Upper lobe of left lung (tissue), 6 donors: Measurements from ENCODE around the gene PLD3. TPM values are rescaled to one million over a fixed set of nuclear protein-coding genes. Genes with fewer than 3 reads are reported as not detected.
"Not testable (repeated sequence)": the region's sequence is repeated elsewhere in the genome, so short reads cannot be mapped to it uniquely, and the experiment has no call there.

Experiments used
- ATAC-seq, 2 donors: fragments of 200-7000 bp; cut with Tn5 transposase; one replicate each; pipeline ENCODE4 v1.9.1; 2022; ENCODE audit warnings: mild to moderate bottlenecking in 2 of 2, moderate library complexity in 2 of 2; ENCODE audit not compliant: low FRiP score in 2 of 2
- DNase-seq, 2 donors: peaks; one replicate each; pipeline ENCODE4 v3.0.0-alpha.2; 2019 to 2020
- H3K27ac ChIP-seq, 4 donors: fragments of 200-600 bp; sonication (generic); one replicate each; pipeline ENCODE4 v1.5.1; 2016 to 2019
- H3K27me3 ChIP-seq, 4 donors: fragments of 200-600 bp; sonication (generic); one replicate each; pipeline ENCODE4 v1.5.1; 2017 to 2019
- H3K36me3 ChIP-seq, 4 donors: fragments of 200-600 bp; sonication (generic); one replicate each; pipeline ENCODE4 v1.5.1; 2016 to 2019
- H3K4me1 ChIP-seq, 4 donors: fragments of 200-600 bp; sonication (generic); one replicate each; pipeline ENCODE4 v1.5.1; 2018 to 2019
- H3K4me3 ChIP-seq, 4 donors: fragments of 200-600 bp; sonication (generic); one replicate each; pipeline ENCODE4 v1.5.1; 2017 to 2019; ENCODE audit warnings: mild to moderate bottlenecking in 2 of 4, moderate library complexity in 1 of 4
- H3K9me3 ChIP-seq, 4 donors: fragments of 200-600 bp; sonication (generic); one replicate each; pipeline ENCODE4 v1.5.1; 2018 to 2019
- EP300 ChIP-seq, 4 donors: sonication (generic); formaldehyde crosslinking; IDR thresholded peaks; one replicate each; pipeline ENCODE4 v1.5.1; 2017; ENCODE audit warnings: antibody characterized with exemption in 4 of 4, control low read depth in 2 of 4
- POLR2A ChIP-seq, 4 donors: fragments of 450-650 bp; IDR thresholded peaks; one replicate each; pipeline ENCODE4 v1.5.1; 2016 to 2017; ENCODE audit warnings: antibody characterized with exemption in 4 of 4, mild to moderate bottlenecking in 2 of 4
- POLR2AphosphoS5 ChIP-seq, 2 donors: sonication (generic); formaldehyde crosslinking; IDR thresholded peaks; one replicate each; pipeline ENCODE4 v1.5.1; 2017; ENCODE audit warnings: antibody characterized with exemption in 2 of 2
- WGBS, 2 donors: methylation state at CpG; one replicate each; pipeline ENCODE4 v1.1.5; 2017 to 2018; 5-methylcytosine and 5-hydroxymethylcytosine counted together
- total RNA-seq, 6 donors: library from RNA; depleted of rRNA in 4 of 6; stranded (reverse); fragments of >200 nt in 4 of 6; gene quantifications; one replicate each; pipeline versions ENCODE4 v1.1.0 to v1.2.1, GENCODE V29; 2016 to 2021
- TF ChIP-seq, protein P1 (sequence below), 6 experiments: fragments of 450-650 bp in 4 of 6; fragments of 200-600 bp in 2 of 6; sonication (generic) in 2 of 6; IDR thresholded peaks; one replicate each; pipeline ENCODE4 v1.5.1; 2016 to 2019; ENCODE audit warnings: antibody characterized with exemption in 6 of 6
- donor health status: DM: no; HTN: no; CAD: no; lungs with moderate emphysema.
- donor health status: DM: no; HTN: yes; CAD: no; lungs with severe emphysema.

PLD3 gene
- total RNA-seq, 6 donors from 2014 or later = 257 to 710 (median 470) TPM

- Histone ChIP-seq H3K4me3 (no peak overlapping the region), H3K9me3 (no peaks in the 10 kb centered on the region), H3K4me1 (no peaks in the 10 kb centered on the region), H3K36me3 (peaks cover 23 to 93% (median 78%) of the 10 kb centered on the region in 4 donors), H3K27me3 (no peaks in the 10 kb centered on the region), H3K27ac (no peak overlapping the region)
- ATAC-seq = no peak
- WGBS, 2 donors = 93 to 94% methylated on average over 12 to 15 of the region's 15 CpGs
- no peak for DNase-seq
- TF ChIP-seq EP300 (IDR thresholded peaks at IDR 0.05) (no peak), POLR2AphosphoS5 (IDR thresholded peaks at IDR 0.05) (no peak), POLR2A (IDR thresholded peaks at IDR 0.05) (no peak)
- TF ChIP-seq, protein P1, sequence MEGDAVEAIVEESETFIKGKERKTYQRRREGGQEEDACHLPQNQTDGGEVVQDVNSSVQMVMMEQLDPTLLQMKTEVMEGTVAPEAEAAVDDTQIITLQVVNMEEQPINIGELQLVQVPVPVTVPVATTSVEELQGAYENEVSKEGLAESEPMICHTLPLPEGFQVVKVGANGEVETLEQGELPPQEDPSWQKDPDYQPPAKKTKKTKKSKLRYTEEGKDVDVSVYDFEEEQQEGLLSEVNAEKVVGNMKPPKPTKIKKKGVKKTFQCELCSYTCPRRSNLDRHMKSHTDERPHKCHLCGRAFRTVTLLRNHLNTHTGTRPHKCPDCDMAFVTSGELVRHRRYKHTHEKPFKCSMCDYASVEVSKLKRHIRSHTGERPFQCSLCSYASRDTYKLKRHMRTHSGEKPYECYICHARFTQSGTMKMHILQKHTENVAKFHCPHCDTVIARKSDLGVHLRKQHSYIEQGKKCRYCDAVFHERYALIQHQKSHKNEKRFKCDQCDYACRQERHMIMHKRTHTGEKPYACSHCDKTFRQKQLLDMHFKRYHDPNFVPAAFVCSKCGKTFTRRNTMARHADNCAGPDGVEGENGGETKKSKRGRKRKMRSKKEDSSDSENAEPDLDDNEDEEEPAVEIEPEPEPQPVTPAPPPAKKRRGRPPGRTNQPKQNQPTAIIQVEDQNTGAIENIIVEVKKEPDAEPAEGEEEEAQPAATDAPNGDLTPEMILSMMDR (IDR thresholded peaks at IDR 0.05) = no peak
These were observed 25.4 kb upstream of the PLD3 start for GRCh38 chr19:40322951-40323615.

DNA sequence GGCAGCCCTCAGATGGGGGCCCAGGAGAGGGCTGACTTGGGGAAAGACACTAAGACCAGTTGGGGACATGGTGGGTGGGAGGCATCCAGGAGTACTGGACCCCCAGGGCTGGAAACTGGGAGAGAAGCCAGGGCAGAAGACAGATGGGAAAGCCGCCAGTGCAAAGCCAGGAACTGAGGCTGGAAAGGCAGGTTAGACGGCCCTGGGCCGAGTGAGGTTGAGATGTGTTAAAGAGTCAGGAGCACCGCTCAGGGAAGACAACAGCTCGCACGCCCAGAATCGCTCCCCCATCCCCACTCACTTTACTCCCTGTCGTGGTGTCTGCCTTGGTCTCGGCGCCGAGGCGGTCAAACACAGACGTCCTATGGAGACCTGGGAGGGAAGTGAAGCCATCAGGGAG lies 24.8 kb upstream of the PLD3 start:
- no peak for DNase-seq
- no peak for TF ChIP-seq EP300 (IDR thresholded peaks at IDR 0.05)
- TF ChIP-seq POLR2AphosphoS5 (IDR thresholded peaks at IDR 0.05) = no peak
- TF ChIP-seq, protein P1 (IDR thresholded peaks at IDR 0.05) = no peak
- no peak for TF ChIP-seq POLR2A (IDR thresholded peaks at IDR 0.05)
- Histone ChIP-seq H3K27ac (no peak overlapping the region), H3K4me1 (no peaks in the 10 kb centered on the region), H3K9me3 (no peaks in the 10 kb centered on the region), H3K36me3 (peaks cover 23 to 93% (median 79%) of the 10 kb centered on the region in 4 donors), H3K27me3 (no peaks in the 10 kb centered on the region), H3K4me3 (no peak overlapping the region)
- ATAC-seq = no peak
- 91 to 96% methylated on average over 8 to 13 of the region's 13 CpGs for WGBS, 2 donors

DNA sequence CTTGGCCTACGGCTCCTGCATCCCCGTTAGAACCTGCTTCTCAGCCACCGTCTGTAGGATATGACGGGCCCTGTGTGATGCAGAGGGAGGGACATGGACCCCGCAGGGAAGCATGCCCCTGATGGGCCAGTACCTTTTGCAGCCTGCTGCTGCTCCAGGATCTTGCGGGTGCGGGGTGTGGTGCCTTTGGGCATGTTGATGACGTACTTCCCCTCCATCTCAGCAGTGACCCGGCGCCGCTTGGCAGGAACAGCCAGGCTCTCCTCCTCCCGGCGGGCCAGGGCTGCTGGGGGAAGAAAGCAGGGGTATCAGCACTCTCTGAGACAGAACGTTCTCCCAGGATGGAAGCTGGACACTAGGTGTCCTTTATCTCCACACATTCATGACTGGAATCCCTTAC lies 22.3 kb upstream of the PLD3 start:
- H3K4me1 ChIP-seq = peaks cover 0 to 7% (median 0%) of the 10 kb centered on the region in 4 donors
- H3K9me3 ChIP-seq = no peaks in the 10 kb centered on the region
- ATAC-seq (no peak), DNase-seq (no peak)
- H3K4me3 ChIP-seq = no peak overlapping the region
- no peak for TF ChIP-seq EP300 (IDR thresholded peaks at IDR 0.05)
- TF ChIP-seq, protein P1 (IDR thresholded peaks at IDR 0.05) = no peak
- TF ChIP-seq POLR2A (IDR thresholded peaks at IDR 0.05) = no peak
- TF ChIP-seq POLR2AphosphoS5 (IDR thresholded peaks at IDR 0.05) = no peak
- 80 to 88% methylated on average over 3 to 12 of the region's 14 CpGs for WGBS, 2 donors
- H3K36me3 ChIP-seq = peaks cover 23 to 99% (median 79%) of the 10 kb centered on the region in 4 donors
- H3K27me3 ChIP-seq = no peaks in the 10 kb centered on the region
- H3K27ac ChIP-seq = no peak overlapping the region

- WGBS, 2 donors = 73 to 78% methylated on average over 5 of the region's 5 CpGs
- no peak for ATAC-seq
- H3K4me3 ChIP-seq = no peak overlapping the region
These were observed 17.4 kb upstream of the PLD3 start for GRCh38 chr19:40331052-40331451.

GRCh38 chr19:40332669-40333068 lies 15.8 kb upstream of the PLD3 start:
- H3K36me3 ChIP-seq = peaks cover 20 to 83% (median 55%) of the 10 kb centered on the region in 4 donors
- H3K9me3 ChIP-seq = no peaks in the 10 kb centered on the region
- ATAC-seq (no peak), DNase-seq (no peak)
- no peak overlapping the region for H3K27ac ChIP-seq
- 90 to 92% methylated on average over 6 of the region's 6 CpGs for WGBS, 2 donors
- H3K4me3 ChIP-seq = no peak overlapping the region
- no peak for TF ChIP-seq POLR2A (IDR thresholded peaks at IDR 0.05)
- TF ChIP-seq POLR2AphosphoS5 (IDR thresholded peaks at IDR 0.05) = no peak
- TF ChIP-seq, protein P1 (IDR thresholded peaks at IDR 0.05) = no peak
- TF ChIP-seq EP300 (IDR thresholded peaks at IDR 0.05) = no peak
- H3K4me1 ChIP-seq = peaks cover 0 to 9% (median 0%) of the 10 kb centered on the region in 4 donors
- H3K27me3 ChIP-seq = no peaks in the 10 kb centered on the region

More at GRCh38 chr19:40331052-40331451, 17.4 kb upstream of the PLD3 start:
- H3K4me1 ChIP-seq = peaks cover 0 to 9% (median 0%) of the 10 kb centered on the region in 4 donors
- DNase-seq = peak in 1 of 2 donors; percentile 86
- peak overlapping the region in 2 of 4 donors; percentile 35 to 46 for H3K27ac ChIP-seq
- H3K27me3 ChIP-seq = no peaks in the 10 kb centered on the region
- H3K36me3 ChIP-seq = peaks cover 20 to 95% (median 67%) of the 10 kb centered on the region in 4 donors
- H3K9me3 ChIP-seq = no peaks in the 10 kb centered on the region
- TF ChIP-seq POLR2A (IDR thresholded peaks at IDR 0.05) (no peak), POLR2AphosphoS5 (IDR thresholded peaks at IDR 0.05) (peak in 1 of 2 donors; percentile 12)

GRCh38 chr19:40333083-40333482 lies 15.4 kb upstream of the PLD3 start:
- not testable (repeated sequence) for DNase-seq
- WGBS, 2 donors = 98 to 99% methylated on average over 6 of the region's 6 CpGs

More at GRCh38 chr19:40333083-40333482, 15.4 kb upstream of the PLD3 start:
- H3K9me3 ChIP-seq, ATAC-seq, H3K4me3 ChIP-seq, H3K4me1 ChIP-seq, H3K27ac ChIP-seq, H3K27me3 ChIP-seq: not testable (repeated sequence)
- peaks cover 20 to 79% (median 51%) of the 10 kb centered on the region in 4 donors for H3K36me3 ChIP-seq
